Measurements from ENCODE around the gene HSPG2. TPM values are rescaled to one million over a fixed set of nuclear protein-coding genes. Genes with fewer than 3 reads are reported as not detected.

HSPG2 gene
- total and polyA plus RNA-seq, 9 of the 15 experiments (the other 6 are each of a cell fraction or from before 2014, with no cell fraction given), result 0.14 to 160 (median 15.7) TPM

GRCh38 chr1:21933397-21934248, 3.5 kb downstream of the HSPG2 start (continued):
- TF ChIP-seq MAZ (CRISPR knock-in tag; conservative IDR thresholded peaks at IDR 0.05 in 1 of 2, IDR thresholded peaks at IDR 0.05 in 1 of 2) (peak in 1 of 2 experiments; percentile 31; a peak in 1 of 4 replicates), ZNF518B (CRISPR knock-in tag; IDR thresholded peaks at IDR 0.05) (no peak), SREBF1 (IDR thresholded peaks at IDR 0.05; ENCODE audit: borderline replicate concordance, low read depth, low read length) (0 out of 2 replicates have a peak, but pooled peaks have one; percentile 10), PKNOX1 (IDR thresholded peaks at IDR 0.05) (peak; percentile 23; the same call in 1 of the 2 replicates), ZFX (CRISPR knock-in tag; IDR thresholded peaks at IDR 0.05) (peak; percentile 48), KDM4B (IDR thresholded peaks at IDR 0.05; ENCODE audit: borderline replicate concordance in 2 of 2, low read depth in 1 of 2) (peak in 1 of 2 experiments; percentile 14; a peak in 1 of 4 replicates), E2F4 (CRISPR knock-in tag; IDR thresholded peaks at IDR 0.05; ENCODE audit: low read depth) (peak; percentile 20; the same call in 1 of the 2 replicates), ZNF354B (CRISPR knock-in tag; IDR thresholded peaks at IDR 0.05) (no peak), EZH2 (IDR thresholded peaks at IDR 0.05; ENCODE audit: borderline replicate concordance, low read depth, low read length) (no peak), ETS1 (conservative IDR thresholded peaks at IDR 0.05; ENCODE audit: control insufficient read depth, low read depth, low read length) (0 out of 2 replicates have a peak, but pooled peaks have one; percentile 21), IRF9 (tag; IDR thresholded peaks at IDR 0.05) (no peak), SREBF2 (CRISPR knock-in tag; IDR thresholded peaks at IDR 0.05) (no peak), KDM2B (CRISPR knock-in tag; IDR thresholded peaks at IDR 0.05) (no peak), ZNF316 (IDR thresholded peaks at IDR 0.05) (peak; percentile 45; the same call in 1 of the 2 replicates), MYC (IDR thresholded peaks at IDR 0.05; ENCODE audit: low read depth, low read length) (no peak; the same call in 1 of the 2 replicates), MYC (CRISPR knock-in tag; IDR thresholded peaks at IDR 0.05; ENCODE audit: borderline replicate concordance, low read depth) (no peak), RAD51 (IDR thresholded peaks at IDR 0.05; ENCODE audit: borderline replicate concordance, low read depth) (peak; percentile 53; the same call in 1 of the 2 replicates), NCOA1 (IDR thresholded peaks at IDR 0.05; ENCODE audit: low read depth) (0 out of 2 replicates have a peak, but pooled peaks have one; percentile 16)
